Breast epithelium (tissue), 4 donors: ENCODE data around the gene LDLRAD4. TPM values are rescaled to one million over a fixed set of nuclear protein-coding genes. Genes with fewer than 3 reads are reported as not detected.
A peak's percentile ranks its signal among the peaks of the same experiment; 100 is the strongest.

Source experiments
- DNase-seq, 2 donors: peaks; one replicate each; pipeline ENCODE4 v3.0.0-alpha.2; 2019; ENCODE audit warnings: low spot score in 2 of 2
- H3K27ac ChIP-seq, 2 donors: fragments of 200-600 bp; sonication (generic) in 1 of 2; one replicate each; pipeline ENCODE4 v1.5.1; 2016 to 2019; ENCODE audit warnings: mild to moderate bottlenecking in 1 of 2
- H3K27me3 ChIP-seq, 2 donors: fragments of 200-600 bp; sonication (generic) in 1 of 2; one replicate each; pipeline versions ENCODE4 v1.5.1 to v1.6.0; 2017 to 2019; ENCODE audit warnings: control low read depth in 1 of 2, mild to moderate bottlenecking in 1 of 2
- H3K36me3 ChIP-seq: fragments of 200-600 bp; one replicate; pipeline ENCODE4 v1.5.1; 2019
- H3K4me1 ChIP-seq, 2 donors: fragments of 200-600 bp; sonication (generic); one replicate each; pipeline ENCODE4 v1.5.1; 2016 to 2019; ENCODE audit warnings: control low read depth in 1 of 2
- H3K4me3 ChIP-seq, 3 donors: fragments of 200-600 bp; sonication (generic); 1 replicate in 2 of 3; 2 replicates in 1 of 3; pipeline ENCODE4 v1.5.1; 2016 to 2019; ENCODE audit warnings: mild to moderate bottlenecking in 3 of 3, moderate library complexity in 2 of 3
- H3K9me3 ChIP-seq, 2 donors: fragments of 200-600 bp; sonication (generic) in 1 of 2; one replicate each; pipeline ENCODE4 v1.5.1; 2016 to 2019; ENCODE audit warnings: control low read depth in 1 of 2
- CTCF ChIP-seq, 3 donors: fragments of 450-650 bp; IDR thresholded peaks; one replicate each; pipeline ENCODE4 v1.5.1; 2016 to 2017; ENCODE audit warnings: antibody characterized with exemption in 3 of 3, mild to moderate bottlenecking in 3 of 3, moderate library complexity in 3 of 3
- POLR2A ChIP-seq: fragments of 450-650 bp; IDR thresholded peaks from one replicate; pipeline ENCODE4 v1.6.1; 2016; ENCODE audit warnings: antibody characterized with exemption, mild to moderate bottlenecking, moderate library complexity
- POLR2AphosphoS5 ChIP-seq, 3 donors: sonication (generic); formaldehyde crosslinking; IDR thresholded peaks; one replicate each; pipeline ENCODE4 v1.6.1; 2017; ENCODE audit warnings: antibody characterized with exemption in 3 of 3
- intact Hi-C: fragments of 100-400 bp; cut with DNase I; formaldehyde crosslinking; loops from one replicate; pipeline ENCODE4 v1.15.1; 2023; ENCODE audit warnings: low total_unique reads
- total RNA-seq, 3 donors: library from RNA; depleted of rRNA; stranded (reverse); fragments of >200 nt; gene quantifications; one replicate each; pipeline ENCODE4 v1.1.0, GENCODE V29; 2016

Gene LDLRAD4
- total RNA-seq, 3 donors from 2014 or later = 28.5 to 94.3 (median 42.9) TPM

- no peaks in the 10 kb centered on the region for H3K36me3 ChIP-seq
- no peak overlapping the region for H3K4me3 ChIP-seq
- intact Hi-C loops = no loop called here
- H3K27me3 ChIP-seq = no peaks in the 10 kb centered on the region
- TF ChIP-seq POLR2AphosphoS5 (IDR thresholded peaks at IDR 0.05) (no peak), POLR2A (no peak), CTCF (IDR thresholded peaks at IDR 0.05) (no peak)
- no peak for DNase-seq
- peaks cover 0 to 4% of the 10 kb centered on the region in 2 donors for H3K4me1 ChIP-seq
- peak overlapping the region; percentile 4 to 67 for H3K27ac ChIP-seq
- H3K9me3 ChIP-seq = no peaks in the 10 kb centered on the region
These were observed 216.3 kb downstream of the LDLRAD4 start for GRCh38 chr18:13434854-13435253.

GRCh38 chr18:13435586-13436333 is 217.2 kb downstream of the LDLRAD4 start:
- peak overlapping the region; percentile 67 to 81 for H3K27ac ChIP-seq
- no peak overlapping the region for H3K4me3 ChIP-seq
- H3K4me1 ChIP-seq = peaks cover 0 to 4% of the 10 kb centered on the region in 2 donors
- no peak for TF ChIP-seq POLR2AphosphoS5 (IDR thresholded peaks at IDR 0.05)
- TF ChIP-seq POLR2A = no peak
- TF ChIP-seq CTCF (IDR thresholded peaks at IDR 0.05) = no peak
- no peaks in the 10 kb centered on the region for H3K27me3 ChIP-seq
- no peak for DNase-seq
- intact Hi-C loops = no loop called here
- H3K9me3 ChIP-seq = no peaks in the 10 kb centered on the region
- no peaks in the 10 kb centered on the region for H3K36me3 ChIP-seq

- Histone ChIP-seq H3K4me1 (peaks cover 0 to 4% of the 10 kb centered on the region in 2 donors), H3K9me3 (no peaks in the 10 kb centered on the region), H3K36me3 (no peaks in the 10 kb centered on the region), H3K27me3 (no peaks in the 10 kb centered on the region), H3K4me3 (no peak overlapping the region), H3K27ac (peak overlapping the region; percentile 68 to 78)
- no peak for DNase-seq
- no peak for TF ChIP-seq CTCF (IDR thresholded peaks at IDR 0.05)
- TF ChIP-seq POLR2A = no peak
- intact Hi-C loops = no loop called here
These were observed 218.0 kb downstream of the LDLRAD4 start for GRCh38 chr18:13436576-13436975.

DNA sequence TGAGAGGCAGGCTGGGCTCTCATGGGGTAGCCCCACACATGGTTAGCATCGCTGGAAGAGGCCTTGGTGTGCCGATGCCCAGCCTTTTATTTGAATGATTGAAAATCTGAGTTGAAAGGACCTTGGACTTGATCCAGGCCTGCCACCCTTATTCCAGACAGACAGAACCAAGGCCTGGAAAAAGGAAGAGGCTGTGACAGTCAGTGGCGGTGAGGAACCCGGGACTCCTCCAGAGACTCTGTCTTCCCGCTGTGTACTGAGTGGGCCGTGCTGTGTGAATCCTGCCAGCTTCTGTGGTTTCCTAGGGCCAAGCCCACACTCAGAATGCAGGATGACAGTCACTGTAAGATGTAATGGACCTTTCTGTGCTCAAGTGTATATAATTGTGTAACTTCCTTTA is 218.5 kb downstream of the LDLRAD4 start:
- H3K27ac ChIP-seq = peak overlapping the region; percentile 68 to 78
- no peak for TF ChIP-seq POLR2AphosphoS5 (IDR thresholded peaks at IDR 0.05)
- TF ChIP-seq CTCF (IDR thresholded peaks at IDR 0.05) = no peak
- no peak for TF ChIP-seq POLR2A
- intact Hi-C loops = no loop called here
- no peaks in the 10 kb centered on the region for H3K9me3 ChIP-seq
- H3K36me3 ChIP-seq = no peaks in the 10 kb centered on the region
- peaks cover 0 to 4% of the 10 kb centered on the region in 2 donors for H3K4me1 ChIP-seq
- H3K4me3 ChIP-seq = no peak overlapping the region
- no peaks in the 10 kb centered on the region for H3K27me3 ChIP-seq
- DNase-seq = no peak

- peak; percentile 42 to 72 for DNase-seq
- TF ChIP-seq POLR2A (no peak), CTCF (IDR thresholded peaks at IDR 0.05) (no peak), POLR2AphosphoS5 (IDR thresholded peaks at IDR 0.05) (no peak)
- intact Hi-C loops = no loop called here
- Histone ChIP-seq H3K27ac (peak overlapping the region; percentile 68 to 78), H3K27me3 (no peaks in the 10 kb centered on the region), H3K4me1 (peaks cover 0 to 4% of the 10 kb centered on the region in 2 donors), H3K4me3 (no peak overlapping the region), H3K36me3 (no peaks in the 10 kb centered on the region), H3K9me3 (no peaks in the 10 kb centered on the region)
These were observed 219.4 kb downstream of the LDLRAD4 start for GRCh38 chr18:13437796-13438506.
